NCI-H524 treated with DMSO at 0.1 percent for 48 hours (cell line): Measurements from ENCODE around the gene MLLT10.

Experiments used
- DNase-seq: peaks from one replicate; lab custom pipeline; 2025; lab: John Stamatoyannopoulos, UW

Gene MLLT10

GRCh38 chr10:21501731-21502347, 32.2 kb upstream of the MLLT10 start:
- DNase-seq, result no peak

GRCh38 chr10:21502348-21502740, 31.7 kb upstream of the MLLT10 start:
- no peak for DNase-seq

GRCh38 chr10:21503542-21503941, 30.5 kb upstream of the MLLT10 start:
- no peak for DNase-seq

- DNase-seq, result no peak
Observed at GRCh38 chr10:21505711-21506278, 28.2 kb upstream of the MLLT10 start.

- DNase-seq, result no peak
Observed at GRCh38 chr10:21506351-21506750, 27.7 kb upstream of the MLLT10 start.

GRCh38 chr10:21507150-21507549, 26.9 kb upstream of the MLLT10 start:
- DNase-seq, result no peak

- no peak for DNase-seq
Observed at GRCh38 chr10:21508706-21509331, 25.2 kb upstream of the MLLT10 start.

GRCh38 chr10:21509341-21510240, 24.4 kb upstream of the MLLT10 start:
- no peak for DNase-seq

- no peak for DNase-seq
Observed at GRCh38 chr10:21510241-21511094, 23.6 kb upstream of the MLLT10 start.

- DNase-seq, result no peak
Observed at GRCh38 chr10:21511095-21511570, 22.9 kb upstream of the MLLT10 start.

- no peak for DNase-seq
Observed at GRCh38 chr10:21511946-21512572, 22.0 kb upstream of the MLLT10 start.

GRCh38 chr10:21512573-21513404, 21.2 kb upstream of the MLLT10 start:
- DNase-seq, result no peak

- DNase-seq, result no peak
Observed at GRCh38 chr10:21513405-21513788, 20.6 kb upstream of the MLLT10 start.

GRCh38 chr10:21514129-21514817, 19.8 kb upstream of the MLLT10 start:
- DNase-seq, result no peak

GRCh38 chr10:21514818-21515351, 19.1 kb upstream of the MLLT10 start:
- no peak for DNase-seq

GRCh38 chr10:21515361-21516241, 18.4 kb upstream of the MLLT10 start:
- no peak for DNase-seq

- no peak for DNase-seq
Observed at GRCh38 chr10:21516242-21517131, 17.5 kb upstream of the MLLT10 start.
